Stimulated activated CD8-positive, alpha-beta memory T cell treated with anti-CD3 and anti-CD28 coated beads, Interleukin-7, amount 100 ng/mL, for 24 hours (primary cell): Measurements from ENCODE around the gene KCNK7.

Experiments used
- DNase-seq: peaks from one replicate; pipeline ENCODE4 v3.0.0-alpha.2; 2020; ENCODE audit warnings: low read depth

KCNK7 gene

GRCh38 chr11:65556470-65557279 lies 38.9 kb downstream of the KCNK7 start:
- no peak for DNase-seq

- no peak for DNase-seq
These were observed 39.8 kb downstream of the KCNK7 start for GRCh38 chr11:65555693-65556231.

- no peak for DNase-seq
These were observed 40.7 kb downstream of the KCNK7 start for GRCh38 chr11:65554842-65555430.

GRCh38 chr11:65554057-65554818 lies 41.4 kb downstream of the KCNK7 start:
- no peak for DNase-seq

- no peak for DNase-seq
These were observed 42.1 kb downstream of the KCNK7 start for GRCh38 chr11:65553301-65554001.

GRCh38 chr11:65552388-65552951 lies 43.1 kb downstream of the KCNK7 start:
- DNase-seq = no peak

GRCh38 chr11:65551572-65552387 lies 43.8 kb downstream of the KCNK7 start:
- no peak for DNase-seq

GRCh38 chr11:65549096-65549495 lies 46.5 kb downstream of the KCNK7 start:
- DNase-seq = no peak

GRCh38 chr11:65548395-65548794 lies 47.2 kb downstream of the KCNK7 start:
- DNase-seq = no peak

- DNase-seq = no peak
These were observed 48.0 kb downstream of the KCNK7 start for GRCh38 chr11:65547446-65548125.

GRCh38 chr11:65546217-65546958 lies 49.2 kb downstream of the KCNK7 start:
- DNase-seq = peak; percentile 95

GRCh38 chr11:65545853-65546216 lies 49.8 kb downstream of the KCNK7 start:
- DNase-seq = no peak
